Kidney (tissue), 14 donors: Measurements from ENCODE around the gene CHST1. TPM values are rescaled to one million over a fixed set of nuclear protein-coding genes. Genes with fewer than 3 reads are reported as not detected.
A peak's percentile ranks its signal among the peaks of the same experiment; 100 is the strongest.

Source experiments
- DNase-seq, 5 donors: peaks; one replicate each; pipeline ENCODE4 v3.0.0-alpha.2; 2013 to 2020
- FAIRE-seq: peaks from 2 replicates; lab custom pipeline; 2012; peaks lifted over from hg19 to GRCh38; lab: Jason Lieb, UNC
- H3K27ac ChIP-seq, 2 donors: one replicate each; pipeline ENCODE4 v1.7.0; 2013; ENCODE audit warnings: low read depth in 2 of 2, low read length in 2 of 2, inconsistent platforms in 1 of 2
- H3K27me3 ChIP-seq: one replicate; pipeline ENCODE4 v1.7.1; 2013; ENCODE audit warnings: low read length, inconsistent platforms; ENCODE audit not compliant: control insufficient read depth, insufficient read depth
- H3K36me3 ChIP-seq, 3 donors: one replicate each; pipeline versions ENCODE4 v1.7.0 to v1.7.1; 2013; ENCODE audit warnings: low read length in 3 of 3, control low read depth in 1 of 3, inconsistent platforms in 1 of 3; ENCODE audit not compliant: insufficient read depth in 3 of 3, control insufficient read depth in 2 of 3
- H3K4me1 ChIP-seq, 3 donors: one replicate each; pipeline versions ENCODE4 v1.7.0 to v1.7.1; 2013; ENCODE audit warnings: low read length in 3 of 3, inconsistent platforms in 1 of 3, low read depth in 1 of 3; ENCODE audit not compliant: control insufficient read depth in 2 of 3, insufficient read depth in 2 of 3
- H3K4me3 ChIP-seq, 3 donors: one replicate each; pipeline versions ENCODE4 v1.7.0 to v1.8.1; 2013; ENCODE audit warnings: low read length in 3 of 3, control low read depth in 1 of 3, inconsistent platforms in 1 of 3
- H3K9ac ChIP-seq, 3 donors: one replicate each; pipeline versions ENCODE4 v1.7.0 to v1.7.1; 2013; ENCODE audit warnings: low read length in 3 of 3, control low read depth in 1 of 3, inconsistent platforms in 1 of 3
- H3K9me3 ChIP-seq, 3 donors: one replicate each; pipeline versions ENCODE4 v1.7.0 to v1.7.1; 2013; ENCODE audit warnings: low read length in 3 of 3, control low read depth in 1 of 3, inconsistent platforms in 1 of 3; ENCODE audit not compliant: control insufficient read depth in 2 of 3, insufficient read depth in 1 of 3
- intact Hi-C: fragments of 100-400 bp; cut with DNase I; formaldehyde crosslinking; loops from one replicate; pipeline ENCODE4 v1.11.1; 2022
- polyA plus RNA-seq: library from polyadenylated mRNA; stranded (reverse); fragments of 350-450 nt; fragmentation: Illumina TruSeq; extraction: RNeasy Lipid Tissue Mini Kit (QIAGEN cat#74804); gene quantifications from one replicate; pipeline ENCODE4 v1.2.3, GENCODE V29; 2014; ENCODE audit warnings: low read depth, low replicate concordance; ENCODE audit not compliant: insufficient read depth
- total RNA-seq: library from RNA; stranded (reverse); fragmentation: NEBNext Ultra II Directional; extraction: Animal tissue kit (Norgen Biotek cat#: 25700); gene quantifications from one replicate; pipeline ENCODE4 v1.2.1, GENCODE V29; 2021
- TF ChIP-seq, protein P1 (sequence below): IDR thresholded peaks from 3 replicates; pipeline ENCODE4 v1.5.1; 2012; ENCODE audit warnings: mild to moderate bottlenecking, moderate library complexity, borderline replicate concordance; ENCODE audit not compliant: insufficient read depth; ENCODE audit errors: extremely low read depth
- donor health status: control.
- donor health status: control.
- donor health status: control.
- donor health status: control.
- donor health status: control.
- donor health status: DM: yes; HTN: yes; CAD: no.
- donor health status: Normal renal cell carcinoma (clear cell type).

The CHST1 gene
- total and polyA plus RNA-seq, 2 donors from 2014 or later: 2.8 to 2.9 TPM

DNA sequence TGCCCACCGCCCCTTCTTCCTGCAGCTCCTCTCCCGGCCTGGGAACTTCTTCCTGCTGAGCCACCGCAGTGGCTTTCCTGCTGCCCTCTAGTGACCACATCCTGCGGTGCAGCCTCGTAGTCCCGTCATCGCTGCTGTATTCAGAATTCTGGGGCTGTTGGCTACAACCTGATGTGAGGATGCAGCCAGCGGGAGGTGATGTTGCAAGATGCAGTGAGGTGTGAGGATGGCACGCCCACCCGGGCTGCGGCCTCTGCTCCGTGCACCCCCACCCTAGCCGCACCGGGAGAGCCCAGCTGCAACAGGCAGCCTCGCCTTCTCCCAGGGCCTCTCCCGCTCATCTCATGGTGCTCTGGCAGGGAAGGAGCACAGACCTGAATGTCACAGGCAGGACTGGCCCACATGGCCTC lies 10.1 kb downstream of the CHST1 start:
- Histone ChIP-seq H3K4me1 (peaks cover 0 to 6% (median 0%) of the 10 kb centered on the region in 3 donors), H3K27ac (no peak overlapping the region), H3K27me3 (no peaks in the 10 kb centered on the region), H3K9me3 (no peaks in the 10 kb centered on the region), H3K9ac (no peak overlapping the region), H3K4me3 (no peak overlapping the region), H3K36me3 (no peaks in the 10 kb centered on the region)
- intact Hi-C loops: loop anchor here (10.0 kb wide), 1 partner anchor 281 kb away; no protein-coding TSS in a partner anchor
- TF ChIP-seq, protein P1, sequence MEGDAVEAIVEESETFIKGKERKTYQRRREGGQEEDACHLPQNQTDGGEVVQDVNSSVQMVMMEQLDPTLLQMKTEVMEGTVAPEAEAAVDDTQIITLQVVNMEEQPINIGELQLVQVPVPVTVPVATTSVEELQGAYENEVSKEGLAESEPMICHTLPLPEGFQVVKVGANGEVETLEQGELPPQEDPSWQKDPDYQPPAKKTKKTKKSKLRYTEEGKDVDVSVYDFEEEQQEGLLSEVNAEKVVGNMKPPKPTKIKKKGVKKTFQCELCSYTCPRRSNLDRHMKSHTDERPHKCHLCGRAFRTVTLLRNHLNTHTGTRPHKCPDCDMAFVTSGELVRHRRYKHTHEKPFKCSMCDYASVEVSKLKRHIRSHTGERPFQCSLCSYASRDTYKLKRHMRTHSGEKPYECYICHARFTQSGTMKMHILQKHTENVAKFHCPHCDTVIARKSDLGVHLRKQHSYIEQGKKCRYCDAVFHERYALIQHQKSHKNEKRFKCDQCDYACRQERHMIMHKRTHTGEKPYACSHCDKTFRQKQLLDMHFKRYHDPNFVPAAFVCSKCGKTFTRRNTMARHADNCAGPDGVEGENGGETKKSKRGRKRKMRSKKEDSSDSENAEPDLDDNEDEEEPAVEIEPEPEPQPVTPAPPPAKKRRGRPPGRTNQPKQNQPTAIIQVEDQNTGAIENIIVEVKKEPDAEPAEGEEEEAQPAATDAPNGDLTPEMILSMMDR: peak; percentile 90
- DNase-seq (peak; percentile 87 to 94 (median 91)), FAIRE-seq (no peak)

- Histone ChIP-seq H3K36me3 (no peaks in the 10 kb centered on the region), H3K4me3 (no peak overlapping the region), H3K27ac (no peak overlapping the region), H3K9ac (no peak overlapping the region), H3K4me1 (peaks cover 0 to 6% (median 0%) of the 10 kb centered on the region in 3 donors), H3K9me3 (no peaks in the 10 kb centered on the region), H3K27me3 (no peaks in the 10 kb centered on the region)
- TF ChIP-seq, protein P1: no peak
- DNase-seq (no peak), FAIRE-seq (no peak)
- intact Hi-C loops: loop anchor here (10.0 kb wide), 1 partner anchor 280 kb away; no protein-coding TSS in a partner anchor
Measured at GRCh38 chr11:45655012-45655283, 10.5 kb downstream of the CHST1 start.

GRCh38 chr11:45654231-45655011 lies 11.0 kb downstream of the CHST1 start:
- TF ChIP-seq, protein P1: no peak
- Histone ChIP-seq H3K27me3 (no peaks in the 10 kb centered on the region), H3K36me3 (no peaks in the 10 kb centered on the region), H3K27ac (no peak overlapping the region), H3K4me3 (no peak overlapping the region), H3K9me3 (no peaks in the 10 kb centered on the region), H3K4me1 (peaks cover 0 to 6% (median 0%) of the 10 kb centered on the region in 3 donors), H3K9ac (no peak overlapping the region)
- FAIRE-seq (no peak), DNase-seq (peak in 4 of 5 donors; percentile 52 to 80 (median 69))
- intact Hi-C loops: loop anchor here (10.0 kb wide), 1 partner anchor 280 kb away; no protein-coding TSS in a partner anchor
